Mesenteric fat pad (tissue), 1 donor: Measurements from ENCODE around the gene NAPG. TPM values are rescaled to one million over a fixed set of nuclear protein-coding genes. Genes with fewer than 3 reads are reported as not detected.
"Not testable (repeated sequence)": the region's sequence is repeated elsewhere in the genome, so short reads cannot be mapped to it uniquely, and the experiment has no call there.

ENCODE experiments used
- DNase-seq: peaks from one replicate; pipeline ENCODE4 v3.0.0-alpha.2; 2020; ENCODE audit warnings: low spot score
- long read RNA-seq: library from polyadenylated mRNA; unstranded; transcript quantifications from one replicate; pipeline ENCODE4 v2.0.0, GENCODE V29; 2020
- total RNA-seq: library from RNA; stranded (reverse); fragmentation: NEBNext Ultra II Directional; extraction: Animal tissue kit (Norgen Biotek cat#: 25700); gene quantifications from one replicate; pipeline ENCODE4 v1.2.1, GENCODE V29; 2021
- donor health status: DM: yes; HTN: yes; CAD: no.

NAPG gene
- 39.8 TPM for total RNA-seq
- long read RNA-seq, partial matches to known transcripts = 3 of 15 reads
- long read RNA-seq, other reads (novel, unspliced or antisense) = 11 of 15 reads

DNA sequence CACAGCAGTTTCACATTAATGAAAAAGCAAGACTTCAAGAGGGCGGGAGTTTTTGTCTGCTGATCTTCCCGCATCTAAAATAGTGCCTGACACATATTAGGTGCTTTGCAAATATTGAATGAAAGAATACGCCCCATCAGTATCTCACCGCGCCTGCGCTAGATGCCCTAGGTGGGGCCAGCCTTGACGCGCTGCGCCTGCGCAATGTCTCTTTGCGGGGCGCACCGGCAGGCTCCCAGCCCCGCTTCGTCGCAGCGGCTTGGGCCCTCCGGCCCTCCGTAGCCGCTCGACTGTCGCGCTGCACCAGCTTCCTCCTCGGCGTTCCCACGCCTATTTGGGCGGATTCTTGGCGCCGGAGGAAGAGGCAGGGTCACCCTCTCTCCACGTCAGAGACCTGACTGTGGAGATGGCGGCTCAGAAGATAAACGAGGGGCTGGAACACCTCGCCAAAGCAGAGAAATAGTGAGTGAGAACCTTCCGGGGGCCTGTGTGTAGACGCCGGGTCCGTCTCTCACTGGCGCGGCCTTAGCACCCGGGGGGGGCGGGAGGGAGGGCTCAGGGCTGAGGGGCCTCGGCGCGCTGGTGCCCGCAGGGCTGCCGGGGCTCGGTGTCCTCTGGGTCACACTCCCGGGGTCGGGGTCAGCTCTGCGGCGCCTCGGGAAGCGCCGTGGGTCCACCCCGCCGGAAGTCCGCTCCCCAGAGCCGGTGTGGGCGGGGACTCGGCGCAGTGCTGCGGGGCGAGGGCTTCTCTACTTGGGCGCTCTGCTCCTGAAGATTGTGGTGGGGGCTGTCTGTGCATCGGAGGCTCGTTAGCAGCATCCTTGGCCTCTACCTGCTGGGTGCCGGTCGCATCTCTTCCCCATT is at the start of gene NAPG:
Gene NAPG (plus strand): TSS at position 331 of the 864 bp plus-strand sequence. CDS start 76 bp downstream, at position 407.
- peak; percentile 96 for DNase-seq

- no peak for DNase-seq
These were observed 49.5 kb upstream of the NAPG start for GRCh38 chr18:10476338-10476791.

- DNase-seq = no peak
These were observed 48.5 kb upstream of the NAPG start for GRCh38 chr18:10477121-10477862.

DNA sequence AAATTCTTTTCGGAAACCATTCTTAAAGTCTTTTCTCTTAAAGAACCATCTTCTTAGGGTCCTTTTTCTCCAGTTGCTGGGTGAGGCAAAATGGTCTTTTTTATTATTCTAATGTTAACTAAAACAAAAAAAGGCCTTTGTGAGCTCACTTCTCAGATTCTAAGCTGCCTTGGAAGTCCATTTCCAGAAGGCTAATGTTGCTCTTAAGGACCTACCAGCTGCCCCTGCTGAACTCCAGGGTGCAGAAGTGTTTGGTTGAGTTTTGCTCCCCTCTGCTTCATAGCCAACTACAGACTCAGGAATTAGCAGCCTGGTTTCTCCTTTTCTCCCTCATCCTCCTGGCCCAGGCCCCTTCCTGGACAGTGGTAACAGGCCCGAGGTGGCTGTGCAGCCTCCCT is 48.0 kb upstream of the NAPG start:
- DNase-seq = no peak

- DNase-seq = no peak
These were observed 44.0 kb upstream of the NAPG start for GRCh38 chr18:10481831-10482230.

DNA sequence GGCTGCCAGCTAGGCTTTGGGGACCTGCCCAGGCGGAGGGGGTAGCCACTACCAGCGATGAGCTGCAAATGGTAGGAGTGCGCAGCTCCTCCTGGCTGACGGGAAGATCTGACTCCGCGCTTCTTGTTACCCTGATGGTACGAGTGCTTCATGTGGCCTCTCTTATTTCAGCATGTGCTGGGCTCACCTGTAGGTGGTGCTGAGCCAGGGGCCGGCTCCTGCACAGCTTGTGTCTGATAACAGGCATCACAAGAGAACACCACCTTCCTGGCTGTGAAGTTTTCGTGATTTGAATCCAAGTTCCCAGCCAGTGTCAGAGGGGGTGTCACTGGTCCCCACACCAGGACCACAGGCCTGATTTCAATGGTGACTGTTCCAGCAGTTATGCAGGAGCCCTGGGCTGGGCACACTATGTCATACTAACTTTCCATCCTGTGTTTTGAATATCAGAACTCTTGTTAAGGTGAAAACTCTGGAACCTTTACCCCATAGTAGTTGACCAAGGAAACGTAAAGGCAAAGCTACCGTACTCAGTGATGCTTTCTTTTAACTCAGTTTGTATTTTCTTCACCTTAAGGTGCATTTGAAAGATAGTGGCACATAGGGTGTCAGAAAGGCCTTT is 43.4 kb upstream of the NAPG start:
- no peak for DNase-seq

- DNase-seq = no peak
These were observed 42.6 kb upstream of the NAPG start for GRCh38 chr18:10482985-10483949.

- no peak for DNase-seq
These were observed 40.4 kb upstream of the NAPG start for GRCh38 chr18:10485475-10485874.

DNA sequence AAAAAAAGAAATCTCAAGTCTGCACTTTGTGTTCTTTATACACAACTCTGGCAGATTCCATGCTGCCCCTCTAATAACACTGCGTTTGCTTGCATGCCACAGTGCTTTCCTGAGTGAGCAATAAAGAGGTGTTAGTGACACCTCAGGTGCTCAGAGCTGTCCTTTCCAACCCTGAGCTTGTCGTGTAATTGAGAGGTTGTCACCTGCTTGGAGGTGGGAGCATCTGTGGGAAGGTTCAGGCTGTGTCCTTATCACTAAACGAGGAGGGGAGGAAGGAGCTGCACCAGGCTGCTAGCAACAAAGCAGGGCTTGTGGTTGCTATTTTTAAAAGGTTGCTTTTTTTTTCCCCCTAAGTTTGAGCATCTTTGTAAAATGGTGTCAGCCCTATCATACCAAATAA is 39.5 kb upstream of the NAPG start:
- no peak for DNase-seq

GRCh38 chr18:10487154-10487553 is 38.7 kb upstream of the NAPG start:
- DNase-seq = no peak

DNA sequence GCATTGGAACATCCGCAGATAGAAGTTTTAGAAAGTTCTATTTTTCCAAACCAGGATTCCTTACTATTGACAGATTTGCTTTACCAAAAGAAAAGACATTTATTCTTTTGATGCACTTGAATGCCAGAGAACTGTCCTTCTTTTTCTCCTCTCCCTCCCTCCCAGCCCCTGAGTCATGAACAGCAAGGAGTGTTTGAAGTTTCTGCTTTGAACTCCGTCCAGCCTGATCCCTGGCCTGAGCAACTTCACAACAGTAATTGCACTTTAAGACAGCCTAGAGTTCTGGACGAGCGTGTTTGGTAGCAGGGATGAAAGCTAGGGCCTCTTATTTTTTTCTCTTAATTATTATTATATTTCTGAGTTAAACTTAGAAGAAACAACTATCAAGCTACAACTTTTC is 37.8 kb upstream of the NAPG start:
- DNase-seq = no peak

- no peak for DNase-seq
These were observed 35.2 kb upstream of the NAPG start for GRCh38 chr18:10490401-10491165.

DNA sequence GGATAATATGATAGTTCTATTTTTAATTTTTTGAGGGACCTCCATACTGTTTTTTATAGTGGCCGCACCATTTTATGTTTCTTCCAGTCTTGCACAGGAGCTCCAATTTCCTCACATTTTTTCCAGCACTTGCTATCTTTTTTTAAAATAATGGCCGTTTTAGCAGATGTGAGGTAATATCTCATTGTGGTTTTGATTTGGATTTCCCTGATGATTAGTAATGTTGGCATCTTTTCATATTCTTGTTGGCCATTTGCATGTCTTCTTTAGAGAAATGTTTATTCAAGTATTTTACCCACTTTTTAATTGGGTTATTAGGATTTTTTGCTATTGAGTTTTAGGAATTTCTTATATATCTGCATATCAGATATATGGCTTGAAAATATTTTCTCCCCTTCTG is 29.9 kb upstream of the NAPG start:
- DNase-seq = no peak

DNA sequence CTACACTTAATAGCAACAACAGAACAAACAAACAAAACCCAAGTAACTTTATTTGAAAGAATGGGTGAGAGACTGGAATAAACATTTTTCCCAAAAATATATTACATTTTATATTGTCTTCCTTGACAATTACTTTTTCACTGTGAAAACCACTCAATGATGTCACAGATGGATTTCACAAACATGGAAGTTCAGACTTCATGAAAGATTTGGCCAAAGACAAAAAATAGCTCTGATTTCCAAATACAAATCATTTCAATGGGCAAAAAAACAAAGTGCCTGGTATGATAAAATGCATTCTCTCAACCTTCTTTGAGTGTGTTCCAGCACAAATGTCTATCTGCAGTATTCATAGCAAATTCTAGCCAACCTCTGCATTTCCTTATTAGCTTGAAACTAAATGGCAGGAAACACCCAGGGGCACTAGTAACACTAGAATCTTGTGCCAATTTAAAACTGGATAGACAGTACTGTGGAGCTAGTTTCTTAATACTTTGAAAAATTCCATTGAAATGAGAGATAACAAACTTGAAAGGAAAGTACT is 28.5 kb upstream of the NAPG start:
- DNase-seq = no peak

- DNase-seq = no peak
These were observed 26.6 kb upstream of the NAPG start for GRCh38 chr18:10499230-10499629.

- no peak for DNase-seq
These were observed 25.8 kb upstream of the NAPG start for GRCh38 chr18:10500038-10500437.

GRCh38 chr18:10504723-10505122 is 21.1 kb upstream of the NAPG start:
- DNase-seq = no peak

DNA sequence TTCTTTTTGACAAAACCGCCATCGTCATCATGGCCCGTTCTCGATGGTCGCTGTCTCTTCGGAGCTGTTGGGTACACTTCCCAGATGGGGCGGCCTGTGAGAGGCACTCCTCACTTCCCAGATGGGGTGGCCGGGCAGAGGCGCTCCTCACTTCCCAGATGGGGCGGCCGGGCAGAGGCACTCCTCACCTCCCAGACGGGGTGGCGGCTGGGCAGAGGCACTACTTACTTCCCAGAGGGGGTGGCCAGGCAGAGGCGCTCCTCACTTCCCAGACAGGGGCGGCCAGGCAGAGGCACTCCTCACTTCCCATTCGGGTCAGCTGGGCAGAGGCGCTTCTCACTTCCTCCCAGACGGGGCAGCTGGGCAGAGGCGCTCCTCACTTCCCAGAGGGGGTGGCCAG is 19.9 kb upstream of the NAPG start:
- DNase-seq = not testable (repeated sequence)

DNA sequence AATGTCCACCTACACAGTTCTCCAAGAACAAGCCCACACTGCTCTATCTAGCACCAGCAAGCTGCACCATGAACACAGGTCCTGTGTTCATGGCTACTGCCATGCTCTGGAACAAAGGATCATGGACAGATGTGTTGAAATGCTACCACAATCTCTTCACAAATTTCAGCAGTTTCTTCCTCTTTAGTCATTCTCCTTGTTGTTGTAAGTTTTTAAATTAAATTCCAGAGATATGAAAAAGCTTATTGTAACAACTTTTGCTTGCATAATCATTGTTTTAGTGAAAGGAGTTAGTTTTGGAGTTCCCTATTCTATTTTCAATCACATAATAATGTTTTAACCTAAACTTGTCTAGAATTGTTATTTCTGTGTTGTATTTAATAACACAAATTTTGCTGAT is 17.2 kb upstream of the NAPG start:
- DNase-seq = no peak

DNA sequence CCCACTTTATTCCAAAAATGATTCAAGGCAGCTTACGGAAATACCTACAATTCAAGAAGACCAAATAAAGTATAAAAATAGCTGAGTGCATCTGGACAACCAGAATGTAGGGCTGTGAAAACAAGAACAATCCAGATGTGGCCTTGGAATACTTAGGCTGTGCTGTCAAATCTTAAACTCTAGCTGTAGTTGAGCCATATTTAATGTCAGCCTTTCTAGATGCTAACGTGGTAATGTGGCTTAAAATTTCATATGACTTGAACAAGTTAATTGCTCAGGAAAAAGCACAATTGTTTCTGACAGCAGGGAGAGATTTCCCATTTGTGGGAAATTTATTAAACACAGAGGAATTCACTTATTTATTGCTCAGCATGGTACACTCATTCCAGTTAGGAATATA is 14.6 kb upstream of the NAPG start:
- no peak for DNase-seq
